ENCODE measurements around the gene FOXP2.
"Not testable (repeated sequence)": the region's sequence is repeated elsewhere in the genome, so short reads cannot be mapped to it uniquely, and the experiment has no call there.

Gene FOXP2

GRCh38 chr7:114507381-114507780, 92.8 kb downstream of the FOXP2 start:
- DNase-seq: no peak

GRCh38 chr7:114508086-114508485, 93.5 kb downstream of the FOXP2 start:
- DNase-seq: no peak

- not testable (repeated sequence) for DNase-seq
Observed at GRCh38 chr7:114510824-114511223, 96.2 kb downstream of the FOXP2 start.

DNA sequence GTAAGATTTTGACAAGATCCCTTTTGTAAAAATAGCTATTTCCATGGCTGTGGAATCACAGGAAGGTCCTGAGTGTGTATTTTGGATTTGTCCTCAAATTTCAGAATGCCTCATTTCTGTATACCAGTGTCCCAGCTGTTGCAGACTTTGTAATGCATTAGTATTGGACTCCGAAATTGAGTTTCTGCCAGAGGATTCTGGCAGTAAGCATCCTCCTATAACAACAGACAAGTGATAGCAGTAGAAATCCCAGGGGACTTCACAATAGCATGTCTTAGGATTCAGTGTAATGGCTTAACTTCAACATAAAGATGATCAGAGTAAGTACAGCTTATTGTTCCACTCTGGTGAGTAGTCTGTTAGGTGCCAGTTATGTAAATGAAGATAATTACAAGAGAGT, 104.6 kb downstream of the FOXP2 start:
- no peak for DNase-seq

DNA sequence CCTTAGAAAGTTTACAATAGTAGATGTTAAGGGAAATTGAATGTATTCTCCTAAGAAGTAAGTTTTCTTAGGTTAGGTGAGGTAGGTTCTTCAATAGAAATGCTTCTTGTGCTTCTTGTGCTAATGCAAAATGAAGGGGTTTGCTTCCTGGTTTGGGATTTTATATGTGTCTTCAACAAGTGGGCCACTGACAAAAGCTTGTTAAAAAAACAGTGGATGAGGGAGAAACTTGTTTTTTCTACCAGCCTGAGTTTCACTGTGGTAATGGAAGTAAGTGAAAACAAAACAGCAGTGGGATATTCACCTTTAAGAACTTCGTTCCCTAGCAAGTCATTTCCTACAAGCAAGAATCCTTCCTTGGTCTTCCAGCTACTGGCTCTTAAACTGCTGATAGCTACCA, 107.5 kb downstream of the FOXP2 start:
- DNase-seq: no peak

DNA sequence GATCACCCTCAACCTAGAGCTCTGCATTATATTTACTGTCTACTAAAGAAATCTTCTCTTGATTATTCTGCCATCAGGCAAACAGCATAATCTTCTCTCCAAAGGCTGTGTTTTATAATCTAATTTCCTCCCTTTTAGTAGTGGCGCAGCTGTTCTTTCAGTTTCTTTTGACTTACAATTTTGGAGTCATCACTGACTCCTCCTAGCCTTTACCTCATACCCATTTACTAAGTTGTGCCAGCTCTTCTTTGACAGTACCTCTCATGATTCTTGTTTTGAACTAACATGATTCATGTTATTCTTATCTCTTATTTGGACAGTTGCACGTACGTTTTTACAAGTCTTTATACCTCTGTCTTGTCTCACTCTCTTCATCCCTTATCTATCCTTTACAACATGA, 113.0 kb downstream of the FOXP2 start:
- DNase-seq: no peak

- DNase-seq: no peak
Observed at GRCh38 chr7:114530057-114530611, 115.5 kb downstream of the FOXP2 start.

GRCh38 chr7:114531326-114531725, 116.7 kb downstream of the FOXP2 start:
- DNase-seq: no peak

DNA sequence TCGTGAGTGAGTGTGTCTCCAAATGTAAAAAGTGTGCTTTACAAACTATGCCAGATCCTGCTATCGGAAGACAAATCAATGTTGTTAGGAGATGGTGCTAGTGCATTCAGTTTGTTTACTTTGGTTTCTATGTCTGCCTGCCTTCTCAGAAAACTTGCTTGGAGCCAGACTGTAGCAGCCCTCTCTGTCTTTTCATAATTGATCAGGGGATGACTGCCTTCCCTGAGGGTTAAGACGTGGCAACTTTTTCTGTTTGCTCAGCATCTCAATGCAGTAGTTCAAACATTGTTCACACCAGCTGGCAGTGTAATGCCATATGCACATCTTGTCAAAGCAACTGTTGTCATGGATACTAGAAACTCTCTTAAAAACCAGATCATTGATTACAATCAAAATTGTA, 118.5 kb downstream of the FOXP2 start:
- no peak for DNase-seq

GRCh38 chr7:114534953-114535352, 120.3 kb downstream of the FOXP2 start:
- no peak for DNase-seq

DNA sequence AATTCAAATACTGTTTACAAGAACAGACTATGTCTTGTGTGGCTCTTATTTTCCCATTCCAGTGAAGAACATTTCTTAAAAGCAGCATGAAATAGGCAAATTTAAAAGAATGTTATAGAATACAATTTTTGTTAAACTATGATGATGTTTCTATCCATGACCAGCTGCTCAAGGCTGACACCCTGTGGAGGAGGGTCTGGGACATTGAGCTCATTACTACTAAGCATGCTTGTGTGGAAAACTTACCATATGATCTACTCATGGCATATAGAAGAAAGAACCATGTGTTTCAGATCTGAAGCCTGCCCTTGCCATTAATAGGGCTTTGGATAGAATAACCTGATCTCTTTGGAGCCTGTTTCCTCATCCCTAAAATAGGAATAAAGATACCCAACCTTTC, 125.0 kb downstream of the FOXP2 start:
- no peak for DNase-seq

DNA sequence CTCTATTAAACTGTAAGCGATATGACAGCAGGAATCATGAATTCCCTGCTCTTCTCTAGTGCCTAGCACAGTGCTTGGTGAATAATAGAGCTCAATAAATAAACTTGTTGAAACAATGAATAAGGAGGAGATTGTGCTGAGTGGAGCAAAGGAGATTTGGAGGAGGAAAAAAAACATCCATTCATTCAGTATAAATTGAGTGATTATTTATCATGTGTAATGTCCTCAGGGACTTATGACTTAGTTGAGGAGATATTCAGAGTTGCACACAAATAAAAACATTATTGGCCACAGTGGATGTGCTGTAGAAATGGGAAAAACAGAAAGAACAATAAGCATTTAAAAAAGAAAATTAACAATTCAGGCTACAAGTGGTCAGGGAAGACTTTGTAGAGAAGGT, 125.7 kb downstream of the FOXP2 start:
- no peak for DNase-seq

- not testable (repeated sequence) for DNase-seq
Observed at GRCh38 chr7:114547346-114547745, 132.7 kb downstream of the FOXP2 start.

DNA sequence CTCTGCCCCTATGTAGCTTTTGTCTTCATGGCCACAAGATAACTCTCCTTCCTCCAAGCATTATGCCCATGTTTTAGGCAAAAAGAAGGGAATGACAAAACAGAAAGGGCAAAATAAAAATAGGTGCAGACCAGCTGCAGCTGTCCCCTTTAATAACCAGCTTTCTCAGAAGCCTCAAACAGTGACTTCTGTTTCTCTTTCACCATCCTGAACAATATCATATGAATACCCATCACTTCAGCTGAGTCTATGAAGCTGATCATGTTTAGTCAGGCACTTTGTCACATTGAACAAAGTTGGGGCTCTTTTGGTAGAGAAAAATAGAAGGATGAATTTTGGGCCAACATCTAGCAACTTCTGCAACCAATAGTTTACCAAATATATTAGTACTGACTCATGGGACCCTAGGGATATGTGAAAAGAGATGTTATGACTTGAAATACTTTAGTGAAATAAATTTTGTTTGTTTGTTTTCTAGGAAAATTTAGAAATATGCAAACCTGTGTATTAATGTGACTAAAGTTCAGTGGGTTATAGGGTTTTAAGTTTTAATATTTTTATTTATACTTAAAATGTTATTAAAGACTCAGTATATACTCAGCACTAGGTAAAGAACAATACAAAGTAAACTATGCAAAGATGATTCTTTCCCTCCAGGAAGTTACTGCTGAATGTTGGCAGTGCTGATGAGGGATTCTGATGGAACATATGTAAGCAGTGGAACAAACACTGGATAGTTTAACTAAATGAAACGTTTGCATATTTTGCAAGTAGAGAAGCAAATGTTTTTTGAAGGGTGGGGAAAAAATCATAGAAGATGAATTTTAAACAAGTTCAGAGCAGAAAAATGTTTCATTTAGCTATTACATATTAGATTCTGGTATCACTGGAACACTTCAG, 133.7 kb downstream of the FOXP2 start:
- no peak for DNase-seq

DNA sequence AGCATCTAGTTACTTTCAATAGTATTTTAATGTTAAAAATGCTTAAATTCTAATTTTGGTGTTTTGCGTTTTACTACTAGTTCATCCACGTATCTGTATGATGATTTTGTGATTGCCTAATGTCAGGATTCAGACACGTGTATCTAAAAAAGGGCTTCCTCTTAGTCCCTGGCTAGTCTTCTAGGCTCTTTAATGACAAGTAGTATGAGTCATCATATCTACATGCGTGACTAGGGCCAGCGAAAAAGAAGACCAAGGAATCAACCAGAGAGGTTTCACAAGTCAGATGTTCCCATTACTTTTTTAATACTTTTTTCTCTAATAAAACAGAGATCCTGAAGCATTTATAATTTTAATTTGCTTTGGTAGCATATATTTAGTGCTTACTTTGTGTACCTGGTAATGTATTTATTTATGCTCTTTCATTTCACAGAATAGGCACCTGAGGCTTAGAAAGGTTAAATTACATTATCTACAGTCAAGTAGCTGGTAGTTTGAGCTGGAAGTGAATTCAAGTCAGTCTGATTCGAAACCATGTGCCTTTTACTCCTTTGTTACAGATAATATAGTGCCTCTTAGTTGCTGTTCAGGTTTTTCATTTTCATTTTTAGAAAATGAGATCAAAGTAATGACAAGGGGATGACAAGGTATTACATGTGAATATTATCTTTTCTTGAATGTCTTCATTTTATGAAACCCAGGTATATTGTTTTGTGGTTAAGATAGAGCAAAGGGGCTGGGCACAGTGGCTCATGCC, 140.3 kb downstream of the FOXP2 start:
- no peak for DNase-seq

DNA sequence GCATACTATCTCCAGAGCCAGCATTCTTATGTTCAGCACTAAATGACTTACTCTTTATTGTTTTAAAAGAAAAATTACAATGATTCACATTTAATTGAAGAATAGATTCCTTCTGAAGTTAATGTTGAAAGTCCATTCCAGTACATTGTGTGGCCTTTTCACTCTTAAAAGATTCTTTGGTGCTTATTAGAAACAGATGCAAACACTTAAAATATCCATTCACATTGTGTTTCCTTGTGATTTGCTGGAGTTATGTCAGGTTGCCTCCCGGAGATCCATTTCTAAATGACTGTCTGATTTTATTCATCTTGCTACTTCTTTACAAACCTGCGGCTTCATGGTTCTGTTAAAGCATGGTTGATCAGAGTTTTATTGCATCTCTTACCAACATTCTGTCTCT, 152.8 kb downstream of the FOXP2 start:
- no peak for DNase-seq

DNA sequence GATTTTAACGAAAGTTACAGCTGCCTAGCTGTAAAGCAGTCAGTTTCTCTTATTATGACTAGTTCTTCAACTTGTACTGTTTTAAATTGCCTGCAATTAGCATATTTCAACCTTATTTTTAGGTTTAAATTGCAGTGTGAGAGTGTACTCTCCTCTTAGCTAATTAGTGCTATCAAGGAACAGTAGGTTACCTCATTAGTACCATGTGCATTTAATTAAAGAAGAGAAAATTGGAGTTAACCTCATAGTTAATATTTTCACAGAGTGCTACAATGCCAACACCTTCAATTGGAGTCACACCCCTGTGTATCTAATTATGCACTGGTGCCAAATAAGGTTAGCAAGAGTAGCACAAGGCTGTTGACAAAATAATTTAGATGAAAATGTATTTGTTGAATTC, 154.6 kb downstream of the FOXP2 start:
- DNase-seq: no peak

DNA sequence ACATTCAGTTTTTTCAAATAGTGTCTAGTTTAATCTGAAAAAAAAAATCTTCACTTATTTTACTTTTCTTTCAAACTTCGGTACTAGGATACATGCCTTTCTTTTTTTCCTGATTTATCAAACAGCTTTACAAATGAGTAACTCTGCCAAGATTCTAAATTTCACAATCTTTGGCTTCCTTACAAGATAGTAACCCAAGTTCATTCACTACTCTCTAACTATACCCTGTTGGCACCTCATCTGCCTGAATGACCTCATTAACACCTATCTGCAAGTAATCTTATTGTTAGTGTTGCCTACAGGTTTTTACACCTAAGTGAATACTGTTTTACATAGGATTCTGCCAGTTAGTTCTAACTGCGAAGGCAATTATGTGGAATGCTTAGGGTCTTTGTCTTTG, 159.8 kb downstream of the FOXP2 start:
- no peak for DNase-seq

- no peak for DNase-seq
Observed at GRCh38 chr7:114575098-114575497, 160.5 kb downstream of the FOXP2 start.

- DNase-seq: not testable (repeated sequence)
Observed at GRCh38 chr7:114580963-114581362, 166.3 kb downstream of the FOXP2 start.

- DNase-seq: no peak
Observed at GRCh38 chr7:114588506-114588905, 173.9 kb downstream of the FOXP2 start.

GRCh38 chr7:114589436-114589835, 174.8 kb downstream of the FOXP2 start:
- no peak for DNase-seq

DNA sequence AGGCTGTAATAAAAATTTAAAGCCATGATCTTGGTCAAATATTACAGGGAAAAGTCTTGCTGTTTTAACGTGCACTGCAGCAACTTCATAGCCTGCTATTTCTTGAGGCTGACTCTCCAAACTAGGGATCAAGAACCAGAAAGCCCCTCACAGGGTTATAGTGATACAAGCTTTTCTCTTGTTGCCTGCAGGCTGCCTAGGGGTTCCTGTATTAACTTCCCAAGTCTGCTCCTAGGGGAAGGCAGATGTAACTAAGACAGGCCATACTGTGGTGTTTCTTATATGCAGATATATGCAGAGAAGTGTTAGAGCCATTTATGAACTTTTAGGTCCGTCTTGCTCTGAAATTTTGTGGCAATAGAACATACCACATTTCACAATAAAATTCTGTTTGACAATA, 175.7 kb downstream of the FOXP2 start:
- DNase-seq: no peak

- no peak for DNase-seq
Observed at GRCh38 chr7:114598946-114599345, 184.3 kb downstream of the FOXP2 start.

Data from effector CD4-positive, alpha-beta T cell (primary cell).